Fibroblast of lung (primary cell): ENCODE data around the gene HBA2.
"Not testable (repeated sequence)": the region's sequence is repeated elsewhere in the genome, so short reads cannot be mapped to it uniquely, and the experiment has no call there.

Experiments
- CTCF ChIP-seq, 2 donors: IDR thresholded peaks in 1 of 2; conservative IDR thresholded peaks in 1 of 2; 1 replicate in 1 of 2; 2 replicates in 1 of 2; pipeline ENCODE4 v1.5.1; 2011 to 2012; ENCODE audit warnings: low read length in 2 of 2, control low read depth in 1 of 2, inconsistent platforms in 1 of 2, low read depth in 1 of 2, mild to moderate bottlenecking in 1 of 2
- EZH2 ChIP-seq: IDR thresholded peaks from 2 replicates; pipeline ENCODE4 v1.5.1; 2012; ENCODE audit warnings: low read length, control low read depth, mild to moderate bottlenecking; ENCODE audit errors: missing control alignments

- TF ChIP-seq CTCF (conservative IDR thresholded peaks at IDR 0.05 in 1 of 2, IDR thresholded peaks at IDR 0.05 in 1 of 2; ENCODE audit: low read depth in 1 of 2, low read length in 2 of 2); EZH2: not testable (repeated sequence)
Measured at GRCh38 chr16:209359-209758, 36.7 kb downstream of the HBA2 start.
